Measurements from ENCODE around the gene NYAP1.

GRCh38 chr7:100467638-100468373, 15.9 kb upstream of the NYAP1 start:
- TF ChIP-seq EZH2 (IDR thresholded peaks at IDR 0.05; ENCODE audit: borderline replicate concordance, low read length): no peak
- TF ChIP-seq, protein P1, sequence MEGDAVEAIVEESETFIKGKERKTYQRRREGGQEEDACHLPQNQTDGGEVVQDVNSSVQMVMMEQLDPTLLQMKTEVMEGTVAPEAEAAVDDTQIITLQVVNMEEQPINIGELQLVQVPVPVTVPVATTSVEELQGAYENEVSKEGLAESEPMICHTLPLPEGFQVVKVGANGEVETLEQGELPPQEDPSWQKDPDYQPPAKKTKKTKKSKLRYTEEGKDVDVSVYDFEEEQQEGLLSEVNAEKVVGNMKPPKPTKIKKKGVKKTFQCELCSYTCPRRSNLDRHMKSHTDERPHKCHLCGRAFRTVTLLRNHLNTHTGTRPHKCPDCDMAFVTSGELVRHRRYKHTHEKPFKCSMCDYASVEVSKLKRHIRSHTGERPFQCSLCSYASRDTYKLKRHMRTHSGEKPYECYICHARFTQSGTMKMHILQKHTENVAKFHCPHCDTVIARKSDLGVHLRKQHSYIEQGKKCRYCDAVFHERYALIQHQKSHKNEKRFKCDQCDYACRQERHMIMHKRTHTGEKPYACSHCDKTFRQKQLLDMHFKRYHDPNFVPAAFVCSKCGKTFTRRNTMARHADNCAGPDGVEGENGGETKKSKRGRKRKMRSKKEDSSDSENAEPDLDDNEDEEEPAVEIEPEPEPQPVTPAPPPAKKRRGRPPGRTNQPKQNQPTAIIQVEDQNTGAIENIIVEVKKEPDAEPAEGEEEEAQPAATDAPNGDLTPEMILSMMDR (conservative IDR thresholded peaks at IDR 0.05 in 1 of 2, IDR thresholded peaks at IDR 0.05 in 1 of 2; ENCODE audit: extremely low read depth in 1 of 2, insufficient read depth in 1 of 2, low read depth in 1 of 2, low read length in 2 of 2): no peak

All from mammary epithelial cell (primary cell).